GM21367 (cell line): ENCODE measurements around the gene C2CD4B.

Experiments used
- ATAC-seq: cut with Tn5 transposase; IDR thresholded peaks from one replicate; pipeline ENCODE4 v1.9.1; 2021; ENCODE audit not compliant: unreplicated experiment

Gene C2CD4B

GRCh38 chr15:62165104-62165792, at the start of gene C2CD4B:
C2CD4B (minus strand) TSS chr15:62165285; CDS start chr15:62164984, 301 bp downstream.
- ATAC-seq = no peak

- ATAC-seq = no peak
These were observed 47.7 kb upstream of the C2CD4B start for GRCh38 chr15:62212741-62213140.

DNA sequence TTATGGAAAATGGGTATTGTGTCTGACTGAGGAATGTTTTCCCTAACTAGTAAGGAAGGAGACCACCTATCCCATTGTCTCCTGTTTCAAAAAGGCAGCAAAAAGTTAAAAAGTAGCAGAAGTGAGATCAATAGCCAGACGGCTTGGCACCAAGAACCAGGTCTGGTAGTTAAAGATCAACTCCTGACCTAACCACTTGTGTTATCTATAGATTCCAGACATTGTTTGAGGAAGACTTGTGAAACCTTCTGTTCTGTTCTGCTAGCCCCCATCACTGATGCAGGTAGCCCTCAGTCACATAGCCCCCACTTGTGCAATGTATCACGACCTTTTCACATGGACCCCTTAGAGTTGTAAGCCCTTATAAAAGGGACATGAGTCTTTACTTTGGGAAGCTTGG, 46.3 kb upstream of the C2CD4B start:
- ATAC-seq = no peak

DNA sequence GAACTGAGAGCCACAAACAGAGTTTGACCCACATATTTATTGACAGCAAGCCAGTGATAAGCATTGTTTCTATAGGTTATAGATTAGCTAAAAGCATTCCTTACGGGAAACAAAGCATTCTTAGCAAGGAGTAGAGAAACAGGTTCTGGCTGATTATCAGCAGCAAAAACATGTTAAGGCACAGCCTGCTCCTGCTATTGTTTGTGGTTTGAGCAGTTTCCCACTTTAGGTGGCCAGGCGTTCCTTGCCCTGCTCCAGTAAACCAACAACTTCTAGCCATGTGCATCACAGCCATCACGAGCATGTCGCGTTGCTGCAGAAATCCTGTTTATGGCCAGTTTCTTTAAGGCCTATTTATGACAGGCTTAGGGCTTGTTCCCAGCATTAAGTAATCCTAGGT, 44.7 kb upstream of the C2CD4B start:
- ATAC-seq = no peak

- ATAC-seq = no peak
These were observed 44.2 kb upstream of the C2CD4B start for GRCh38 chr15:62209322-62209721.

GRCh38 chr15:62208884-62209283, 43.8 kb upstream of the C2CD4B start:
- no peak for ATAC-seq

DNA sequence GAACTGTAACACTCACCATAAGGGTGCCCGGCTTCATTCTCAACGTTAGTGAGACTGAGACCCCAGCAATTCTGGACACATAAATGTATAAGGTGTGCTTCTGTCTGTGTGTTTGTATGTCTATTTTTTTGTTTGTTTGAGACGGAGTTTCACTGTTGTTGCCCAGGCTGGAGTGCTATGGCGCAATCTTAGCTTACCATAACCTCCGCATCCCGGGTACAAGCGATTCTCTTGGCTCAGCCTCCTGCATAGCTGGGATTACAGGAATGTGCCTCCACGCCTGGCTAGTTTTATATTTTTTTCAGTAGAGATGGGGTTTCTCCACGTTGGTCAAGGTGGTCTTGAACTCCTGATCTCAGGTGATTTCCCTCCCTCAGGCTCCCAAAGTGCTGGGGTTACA, 43.3 kb upstream of the C2CD4B start:
- ATAC-seq = no peak

DNA sequence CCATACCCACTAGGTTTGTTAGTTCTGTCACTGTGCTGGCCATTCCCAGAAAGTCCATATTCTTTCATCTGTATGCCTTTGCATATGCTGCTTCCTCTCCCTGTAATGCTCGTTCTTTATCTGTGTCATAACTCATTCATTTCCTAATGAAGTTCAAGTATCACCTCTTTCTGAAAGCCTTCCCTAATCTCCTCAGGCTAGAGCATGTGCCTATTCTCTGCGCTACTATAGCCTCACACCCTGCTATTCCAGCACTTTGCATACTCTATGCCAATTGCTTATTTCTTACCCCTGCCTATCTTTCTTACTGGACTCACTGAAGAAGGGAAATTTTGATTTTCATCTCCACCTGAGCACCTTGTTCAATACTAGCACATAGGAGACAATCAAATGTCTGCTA, 25.6 kb upstream of the C2CD4B start:
- ATAC-seq = no peak

- no peak for ATAC-seq
These were observed 25.2 kb upstream of the C2CD4B start for GRCh38 chr15:62190274-62190673.

DNA sequence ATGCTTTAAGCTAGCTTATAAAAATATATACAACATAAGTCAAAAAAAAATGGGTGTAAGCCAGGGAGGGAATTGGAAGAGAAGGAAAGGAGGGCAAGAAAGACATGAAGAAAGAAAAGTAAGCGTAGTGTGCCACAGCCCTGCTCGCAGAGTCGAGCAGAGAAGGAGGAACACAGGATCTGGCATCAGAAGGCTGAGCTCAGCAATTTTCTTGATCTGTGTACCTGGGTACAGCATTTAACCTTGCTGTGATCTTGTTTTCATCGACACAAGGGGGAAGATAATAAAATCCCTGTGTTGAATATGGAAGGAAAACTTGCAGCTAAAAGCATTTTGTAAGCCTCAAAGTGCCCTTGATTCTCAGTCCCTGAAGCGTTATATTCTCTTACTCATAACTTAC, 23.7 kb upstream of the C2CD4B start:
- no peak for ATAC-seq

- ATAC-seq = no peak
These were observed 22.8 kb upstream of the C2CD4B start for GRCh38 chr15:62187910-62188309.

DNA sequence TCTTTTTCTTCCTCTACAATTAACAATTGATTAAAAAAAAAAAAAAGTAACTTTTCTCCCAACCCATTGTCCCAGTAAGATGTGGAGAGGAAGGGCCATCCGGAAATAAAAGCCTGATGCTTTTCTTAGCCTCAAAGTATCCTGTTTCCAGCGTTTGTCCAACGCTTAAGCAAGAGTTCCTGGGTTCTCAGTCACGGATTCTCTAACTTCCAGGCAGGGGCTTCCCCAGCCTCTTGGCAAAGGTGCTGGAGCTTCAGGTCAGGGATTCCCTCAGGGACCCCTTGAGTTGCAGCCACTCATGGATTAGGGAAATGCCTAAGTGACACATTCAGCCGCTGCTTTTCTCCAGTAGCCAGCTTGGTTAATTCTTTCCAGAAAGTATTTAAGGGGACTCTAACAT, 22.3 kb upstream of the C2CD4B start:
- ATAC-seq = no peak

DNA sequence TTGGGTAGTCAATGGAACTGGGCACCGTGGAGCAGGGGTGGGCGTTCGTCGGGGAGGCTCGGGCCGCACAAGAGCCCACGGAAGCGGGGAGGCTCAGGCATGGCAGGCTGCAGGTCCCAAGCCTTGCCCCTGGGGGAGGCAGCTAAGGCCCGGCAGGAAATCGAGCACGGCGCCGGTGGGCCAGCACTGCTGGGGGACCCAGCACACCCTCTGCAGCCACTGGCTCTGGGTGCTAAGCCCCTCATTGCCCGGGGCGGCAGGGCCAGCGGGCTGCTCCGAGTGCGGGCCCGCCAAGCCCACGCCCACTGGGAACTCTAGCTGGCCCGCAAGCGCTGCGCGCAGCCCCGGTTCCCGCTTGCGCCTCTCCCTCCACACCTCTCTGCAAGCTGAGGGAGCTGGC, 21.5 kb upstream of the C2CD4B start:
- ATAC-seq = no peak

DNA sequence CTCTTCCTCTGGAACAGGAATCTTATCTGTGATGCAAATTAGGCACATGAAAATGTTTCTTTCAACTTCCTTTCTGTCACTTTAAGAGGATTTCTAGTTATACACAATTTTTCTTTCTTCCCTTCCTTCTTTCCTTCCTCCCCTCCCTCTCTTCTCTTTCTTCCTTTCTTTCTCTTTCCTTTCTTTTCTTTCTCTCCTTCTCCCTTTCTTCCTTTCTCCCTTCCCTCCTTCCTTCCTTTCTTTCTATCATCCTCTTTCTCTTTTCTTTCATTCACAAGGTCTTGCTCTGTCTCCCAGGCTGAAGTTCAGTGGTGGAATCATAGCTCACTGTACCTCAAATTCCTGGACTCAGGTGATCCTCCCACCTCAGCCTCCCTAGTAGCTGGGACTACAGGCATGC, 18.0 kb upstream of the C2CD4B start:
- ATAC-seq = no peak

DNA sequence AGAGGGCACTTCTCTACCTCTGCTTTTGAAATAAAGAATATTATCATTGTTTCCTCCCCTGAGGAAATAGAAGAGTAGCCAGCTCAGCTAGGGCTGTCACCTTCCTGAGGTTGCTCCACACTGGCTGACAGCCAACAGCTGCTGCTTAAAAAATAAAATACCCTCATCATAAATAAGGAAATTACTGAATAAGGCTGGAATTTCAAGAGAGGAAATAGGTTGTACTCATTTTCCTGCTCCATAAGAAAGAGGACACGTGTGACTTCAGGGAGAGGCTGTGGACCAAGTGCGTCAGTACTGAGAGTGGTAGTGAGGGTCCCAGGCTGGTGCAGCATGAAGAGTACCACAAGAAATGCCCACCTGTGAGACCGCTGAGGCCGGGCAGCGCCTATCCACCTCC, 8.1 kb upstream of the C2CD4B start:
- ATAC-seq = no peak

DNA sequence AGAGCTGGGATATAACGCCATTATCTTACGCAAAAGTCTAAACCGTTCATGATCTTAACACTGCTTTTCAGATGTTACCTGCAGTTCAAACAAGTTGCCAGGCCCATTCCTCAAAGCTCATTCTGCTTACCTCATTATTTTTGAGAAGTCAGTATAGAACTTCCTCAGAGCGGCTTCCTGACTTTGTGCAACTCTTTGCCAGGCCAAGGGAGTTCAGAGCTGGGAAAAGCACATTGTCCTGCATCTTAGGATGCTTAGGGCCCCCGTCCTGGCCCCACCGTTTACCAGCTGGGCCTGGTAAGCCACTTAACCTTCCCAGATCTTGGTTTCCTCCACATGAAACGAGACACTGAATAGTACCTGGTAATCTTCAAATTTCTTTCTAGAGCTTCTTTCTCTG, 6.8 kb upstream of the C2CD4B start:
- no peak for ATAC-seq

- ATAC-seq = no peak
These were observed 799 bp upstream of the C2CD4B start for GRCh38 chr15:62165793-62166375.

- ATAC-seq = no peak
These were observed 535 bp downstream of the C2CD4B start for GRCh38 chr15:62164396-62165103.

DNA sequence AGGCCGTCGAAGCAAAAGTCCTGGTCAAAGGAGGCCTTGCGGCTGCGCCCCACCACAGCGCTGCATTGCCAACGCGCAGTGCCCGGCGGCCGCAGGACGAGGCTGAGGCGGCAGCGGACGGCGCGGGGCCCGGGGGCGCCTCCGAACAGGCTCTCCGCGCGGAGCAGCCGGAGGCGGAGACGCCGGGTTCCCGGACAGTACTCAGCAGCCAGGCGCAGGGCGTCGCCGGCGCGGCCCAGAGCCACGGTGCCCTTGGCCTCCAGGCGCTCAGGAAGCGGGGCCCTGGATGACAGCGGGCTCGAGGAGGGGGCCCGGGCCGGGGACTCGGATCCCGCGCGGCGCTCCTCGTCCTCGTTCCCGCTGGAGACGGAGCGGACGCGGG, 1.1 kb downstream of the C2CD4B start:
- ATAC-seq = no peak

DNA sequence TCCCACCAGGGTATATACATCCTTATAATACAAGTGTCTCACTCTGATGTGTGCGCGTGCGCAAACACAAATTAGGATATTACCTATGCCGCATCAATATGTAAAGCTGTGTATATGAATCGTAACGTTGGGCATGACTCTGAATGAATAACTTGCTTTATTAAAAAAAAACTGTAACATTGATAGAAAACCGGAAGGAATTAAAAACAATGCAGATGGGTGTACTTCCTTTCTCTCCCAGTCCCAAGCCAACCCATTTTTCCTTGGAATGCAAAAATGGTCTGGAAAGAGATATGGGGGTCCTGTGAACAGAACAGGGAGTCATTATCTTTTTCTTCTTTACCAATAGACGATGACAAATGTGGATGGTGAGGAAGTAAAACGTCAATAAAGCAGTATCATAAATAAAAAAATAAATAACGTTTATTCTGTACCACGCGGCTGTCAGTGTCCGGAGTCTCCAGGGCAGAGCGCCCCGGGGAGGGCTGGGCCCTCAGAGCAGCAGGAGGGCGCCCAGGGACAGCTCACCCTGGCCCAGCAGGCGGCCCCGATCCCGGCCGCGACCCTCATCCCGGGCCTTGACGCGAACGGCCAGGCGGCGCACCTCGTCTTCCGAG, 1.6 kb downstream of the C2CD4B start:
- ATAC-seq = no peak

DNA sequence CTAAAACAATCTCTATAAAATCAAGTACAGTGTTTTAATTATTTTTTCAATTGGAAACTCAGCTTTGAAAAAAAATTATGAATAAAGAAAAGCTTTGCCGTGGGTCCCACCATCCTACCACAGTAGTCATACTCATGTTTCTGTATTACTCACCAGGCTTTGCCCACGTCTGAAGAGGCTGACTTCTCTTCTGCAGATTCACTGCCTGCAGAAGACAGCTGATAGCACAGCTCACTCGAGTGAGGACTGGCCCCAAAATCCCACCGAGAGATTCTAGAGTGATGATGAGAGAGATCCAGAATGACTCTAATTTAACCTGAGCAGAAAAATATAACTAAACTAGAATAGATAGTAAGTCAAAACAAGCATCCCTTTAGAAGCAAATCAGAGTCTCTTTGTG, 11.9 kb downstream of the C2CD4B start:
- ATAC-seq = no peak

DNA sequence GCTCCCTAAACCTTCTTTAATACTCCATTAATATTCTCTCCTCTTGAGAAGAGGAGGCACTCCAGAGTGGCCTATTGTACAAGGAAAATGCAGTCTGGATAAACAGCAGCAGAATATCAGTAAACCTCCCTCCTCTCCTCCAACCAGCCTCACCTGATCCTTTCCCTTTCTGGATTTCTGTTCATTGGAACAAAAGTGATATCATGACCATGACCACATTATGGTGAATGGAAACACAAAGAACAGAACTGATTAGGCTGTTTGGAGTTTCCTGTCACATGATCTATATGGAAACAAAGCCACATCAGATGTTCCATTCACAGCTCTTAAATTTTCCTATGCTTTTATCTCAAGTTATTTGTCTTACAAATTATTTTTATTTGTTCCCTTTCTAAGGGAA, 14.6 kb downstream of the C2CD4B start:
- ATAC-seq = no peak
